ENCODE data around the gene AK4. TPM values are rescaled to one million over a fixed set of nuclear protein-coding genes. Genes with fewer than 3 reads are reported as not detected.
"Not testable (repeated sequence)": the region's sequence is repeated elsewhere in the genome, so short reads cannot be mapped to it uniquely, and the experiment has no call there.

The AK4 gene
- total and polyA plus RNA-seq, 2 of the 4 experiments (the other 2 are of a cell fraction): 12.4 to 30.3 TPM

GRCh38 chr1:65139793-65140192, 8.2 kb upstream of the AK4 start:
- H3K9me3 ChIP-seq (ENCODE audit: control insufficient read depth, insufficient read depth, low read length); H3K14ac ChIP-seq (replicated peaks; ENCODE audit: low read depth, low read length); H2AFZ ChIP-seq (replicated peaks; ENCODE audit: low read length, poor library complexity); H4K20me1 ChIP-seq (ENCODE audit: insufficient read depth, low read length); H2AK9ac ChIP-seq (replicated peaks; ENCODE audit: low read depth, low read length, poor library complexity); H4K5ac ChIP-seq (ENCODE audit: low read depth, low read length); H4K8ac ChIP-seq (ENCODE audit: low read depth in 2 of 2, low read length in 2 of 2); H3K27ac ChIP-seq (ENCODE audit: insufficient read depth, low read length); H3K18ac ChIP-seq (ENCODE audit: low read depth, low read length); DNase-seq; H3K56ac ChIP-seq (ENCODE audit: extremely low read depth, insufficient read depth, low read length); dilution Hi-C loops (cut with HindIII; ENCODE audit: low sequenced_read_pairs, unreplicated experiment); H3K79me1 ChIP-seq (ENCODE audit: low read depth in 1 of 2, low read length in 2 of 2); ATAC-seq (ENCODE audit: low read depth); H3K36me3 ChIP-seq (ENCODE audit: control insufficient read depth, insufficient read depth, low read length); H3K27me3 ChIP-seq (ENCODE audit: control insufficient read depth, insufficient read depth, low read length); H2BK5ac ChIP-seq (ENCODE audit: low read depth, low read length, poor library complexity, severe bottlenecking); H4K91ac ChIP-seq (ENCODE audit: insufficient read depth, low read depth, low read length); H3K4me3 ChIP-seq (ENCODE audit: insufficient read depth, low read depth, low read length); H3K4me2 ChIP-seq (ENCODE audit: low read depth, low read length); H2BK20ac ChIP-seq (ENCODE audit: low read depth, low read length); H2BK15ac ChIP-seq (ENCODE audit: low read depth, low read length); H2AK5ac ChIP-seq (ENCODE audit: low read depth, low read length); H3K9ac ChIP-seq (ENCODE audit: low read depth, low read length); H3K9me1 ChIP-seq (ENCODE audit: insufficient read depth, low read length); POLR2A ChIA-PET (ENCODE audit: unreplicated experiment); in situ Hi-C loops (cut with MboI; ENCODE audit: low sequenced_read_pairs); H3K4ac ChIP-seq (ENCODE audit: low read depth, low read length); H2BK120ac ChIP-seq (ENCODE audit: low read depth, low read length); H3K23ac ChIP-seq (ENCODE audit: low read depth, low read length); CTCF ChIA-PET; BruUV-seq (replicated peaks); H3K4me1 ChIP-seq (ENCODE audit: control insufficient read depth, insufficient read depth, low read length); intact Hi-C loops (cut with micrococcal nuclease): not testable (repeated sequence)
- WGBS, 2 experiments (ENCODE audit: extremely low coverage in 2 of 2, insufficient read length in 1 of 2): no CpG with 5 or more reads among the region's 3 CpGs

All from IMR-90 (cell line).